Vagina (tissue), 2 donors: ENCODE measurements around the gene EZH2. TPM values are rescaled to one million over a fixed set of nuclear protein-coding genes. Genes with fewer than 3 reads are reported as not detected.

Experiments used
- DNase-seq, 2 donors: peaks; one replicate each; pipeline ENCODE4 v3.0.0-alpha.2; 2017; ENCODE audit errors: extremely low spot score in 2 of 2
- H3K27ac ChIP-seq: fragments of 200-600 bp; sonication (generic); one replicate; pipeline ENCODE4 v1.5.1; 2019
- H3K27me3 ChIP-seq: fragments of 200-600 bp; sonication (generic); one replicate; pipeline ENCODE4 v1.5.1; 2019
- H3K36me3 ChIP-seq, 2 donors: fragments of 200-600 bp; sonication (generic); one replicate each; pipeline ENCODE4 v1.5.1; 2017 to 2019
- H3K4me1 ChIP-seq: fragments of 200-600 bp; sonication (generic); one replicate; pipeline ENCODE4 v1.5.1; 2019
- H3K4me3 ChIP-seq, 2 donors: fragments of 200-600 bp; sonication (generic); 1 replicate in 1 of 2; 2 replicates in 1 of 2; pipeline ENCODE4 v1.5.1; 2016 to 2019
- H3K9me3 ChIP-seq: fragments of 200-600 bp; sonication (generic); one replicate; pipeline ENCODE4 v1.5.1; 2019
- CTCF ChIP-seq, 3 experiments: fragments of 450-650 bp in 2 of 3; fragments of 200-600 bp in 1 of 3; sonication (generic) in 1 of 3; IDR thresholded peaks; one replicate each; pipeline ENCODE4 v1.5.1; 2017 to 2019; ENCODE audit warnings: antibody characterized with exemption in 3 of 3, mild to moderate bottlenecking in 2 of 3, moderate library complexity in 2 of 3
- POLR2A ChIP-seq, 2 donors: fragments of 450-650 bp; IDR thresholded peaks; one replicate each; pipeline ENCODE4 v1.6.1; 2017; ENCODE audit warnings: antibody characterized with exemption in 2 of 2, mild to moderate bottlenecking in 2 of 2, moderate library complexity in 2 of 2
- POLR2AphosphoS5 ChIP-seq, 2 donors: sonication (generic); formaldehyde crosslinking; IDR thresholded peaks; one replicate each; pipeline ENCODE4 v1.9.0; 2017; ENCODE audit warnings: antibody characterized with exemption in 2 of 2, mild to moderate bottlenecking in 2 of 2, low read depth in 1 of 2; ENCODE audit not compliant: insufficient read depth in 1 of 2
- intact Hi-C: fragments of 100-400 bp; cut with DNase I; formaldehyde crosslinking; loops from one replicate; pipeline ENCODE4 v1.15.1; 2023
- total RNA-seq: library from RNA; depleted of rRNA; stranded (reverse); fragments of >200 nt; gene quantifications from one replicate; pipeline ENCODE4 v1.2.3, GENCODE V29; 2016

The EZH2 gene
- total RNA-seq, 1 donor from 2014 or later = 7.9 TPM

GRCh38 chr7:148865283-148865682 is 18.8 kb downstream of the EZH2 start:
- H3K4me1 ChIP-seq = no peaks in the 10 kb centered on the region
- TF ChIP-seq POLR2A (IDR thresholded peaks at IDR 0.05) (no peak), CTCF (IDR thresholded peaks at IDR 0.05) (no peak), POLR2AphosphoS5 (IDR thresholded peaks at IDR 0.05; ENCODE audit: insufficient read depth in 1 of 2, low read depth in 1 of 2) (peak in 1 of 2 donors; percentile 10)
- no peaks in the 10 kb centered on the region for H3K9me3 ChIP-seq
- H3K36me3 ChIP-seq = no peaks in the 10 kb centered on the region
- intact Hi-C loops = no loop called here
- DNase-seq = no peak
- no peak overlapping the region for H3K4me3 ChIP-seq
- H3K27me3 ChIP-seq = no peaks in the 10 kb centered on the region
- H3K27ac ChIP-seq = no peak overlapping the region

- H3K4me3 ChIP-seq = no peak overlapping the region
- no peak for DNase-seq
- intact Hi-C loops = no loop called here
- no peaks in the 10 kb centered on the region for H3K36me3 ChIP-seq
- H3K9me3 ChIP-seq = no peaks in the 10 kb centered on the region
- no peak overlapping the region for H3K27ac ChIP-seq
- H3K27me3 ChIP-seq = no peaks in the 10 kb centered on the region
- TF ChIP-seq CTCF (IDR thresholded peaks at IDR 0.05) (no peak), POLR2A (IDR thresholded peaks at IDR 0.05) (no peak), POLR2AphosphoS5 (IDR thresholded peaks at IDR 0.05; ENCODE audit: insufficient read depth in 1 of 2, low read depth in 1 of 2) (no peak)
- no peaks in the 10 kb centered on the region for H3K4me1 ChIP-seq
Measured at GRCh38 chr7:148863324-148863723, 20.8 kb downstream of the EZH2 start.

- intact Hi-C loops = no loop called here
- H3K36me3 ChIP-seq = no peaks in the 10 kb centered on the region
- H3K4me3 ChIP-seq = no peak overlapping the region
- TF ChIP-seq CTCF (IDR thresholded peaks at IDR 0.05) (no peak), POLR2A (IDR thresholded peaks at IDR 0.05) (no peak), POLR2AphosphoS5 (IDR thresholded peaks at IDR 0.05; ENCODE audit: insufficient read depth in 1 of 2, low read depth in 1 of 2) (no peak)
- H3K27me3 ChIP-seq = no peaks in the 10 kb centered on the region
- H3K4me1 ChIP-seq = no peaks in the 10 kb centered on the region
- no peaks in the 10 kb centered on the region for H3K9me3 ChIP-seq
- H3K27ac ChIP-seq = no peak overlapping the region
- no peak for DNase-seq
Measured at GRCh38 chr7:148862481-148862880, 21.6 kb downstream of the EZH2 start.

GRCh38 chr7:148858489-148858888 is 25.6 kb downstream of the EZH2 start:
- no peaks in the 10 kb centered on the region for H3K4me1 ChIP-seq
- no peaks in the 10 kb centered on the region for H3K36me3 ChIP-seq
- no peak for DNase-seq
- H3K27me3 ChIP-seq = no peaks in the 10 kb centered on the region
- no peak overlapping the region for H3K27ac ChIP-seq
- no peak for TF ChIP-seq POLR2A (IDR thresholded peaks at IDR 0.05)
- no peak for TF ChIP-seq CTCF (IDR thresholded peaks at IDR 0.05)
- no peak for TF ChIP-seq POLR2AphosphoS5 (IDR thresholded peaks at IDR 0.05; ENCODE audit: insufficient read depth in 1 of 2, low read depth in 1 of 2)
- H3K9me3 ChIP-seq = no peaks in the 10 kb centered on the region
- intact Hi-C loops = no loop called here
- no peak overlapping the region for H3K4me3 ChIP-seq

GRCh38 chr7:148856891-148857290 is 27.2 kb downstream of the EZH2 start:
- H3K27ac ChIP-seq = no peak overlapping the region
- H3K27me3 ChIP-seq = no peaks in the 10 kb centered on the region
- no peaks in the 10 kb centered on the region for H3K9me3 ChIP-seq
- no peaks in the 10 kb centered on the region for H3K4me1 ChIP-seq
- TF ChIP-seq POLR2AphosphoS5 (IDR thresholded peaks at IDR 0.05; ENCODE audit: insufficient read depth in 1 of 2, low read depth in 1 of 2) (no peak), POLR2A (IDR thresholded peaks at IDR 0.05) (no peak), CTCF (IDR thresholded peaks at IDR 0.05) (no peak)
- H3K4me3 ChIP-seq = no peak overlapping the region
- H3K36me3 ChIP-seq = no peaks in the 10 kb centered on the region
- intact Hi-C loops = no loop called here
- no peak for DNase-seq
